Progenitor cell of endocrine pancreas (in vitro differentiated cells): ENCODE data around the gene GNAI1. TPM values are rescaled to one million over a fixed set of nuclear protein-coding genes. Genes with fewer than 3 reads are reported as not detected.

Source experiments
- DNase-seq: peaks from one replicate; pipeline ENCODE4 v3.0.0; 2021; ENCODE audit warnings: low spot score; ENCODE audit not compliant: unreplicated experiment
- H3K27ac Mint-ChIP-seq: 2 replicates; pipeline ENCODE4 v1.8.0; 2021; ENCODE audit warnings: mild to moderate bottlenecking, moderate library complexity, mixed read lengths
- H3K27me3 Mint-ChIP-seq: 2 replicates; pipeline ENCODE4 v1.8.0; 2021; ENCODE audit warnings: mixed read lengths
- H3K36me3 Mint-ChIP-seq: 2 replicates; pipeline ENCODE4 v1.8.0; 2022; ENCODE audit warnings: mixed read lengths; ENCODE audit not compliant: insufficient read depth
- H3K4me1 Mint-ChIP-seq: 2 replicates; pipeline ENCODE4 v1.8.0; 2021; ENCODE audit warnings: low read depth, mixed read lengths
- H3K4me3 Mint-ChIP-seq: 2 replicates; pipeline ENCODE4 v1.8.0; 2021; ENCODE audit warnings: low read depth, mild to moderate bottlenecking, moderate library complexity, mixed read lengths
- H3K9me3 Mint-ChIP-seq: 2 replicates; pipeline ENCODE4 v1.8.0; 2021; ENCODE audit warnings: low read depth, mixed read lengths
- CTCF ChIP-seq: fragments of 200-600 bp; sonication (generic); IDR thresholded peaks from one replicate; pipeline ENCODE4 v1.5.0; 2021; ENCODE audit warnings: antibody characterized with exemption, mild to moderate bottlenecking; ENCODE audit not compliant: unreplicated experiment
- total RNA-seq: library from RNA; stranded (reverse); gene quantifications from 2 replicates; pipeline ENCODE4 v1.2.1, GENCODE V29; 2021

The GNAI1 gene
- total RNA-seq, 1 donor from 2014 or later, result 50.8 TPM

- Mint-ChIP-seq H3K4me3 (no peak overlapping the region), H3K36me3 (peaks cover 20% of the 10 kb centered on the region), H3K9me3 (no peaks in the 10 kb centered on the region), H3K4me1 (peaks cover 19% of the 10 kb centered on the region), H3K27me3 (no peaks in the 10 kb centered on the region), H3K27ac (no peak overlapping the region)
- TF ChIP-seq CTCF, result no peak
- DNase-seq, result no peak
Measured at GRCh38 chr7:80207501-80207900, 72.9 kb downstream of the GNAI1 start.

DNA sequence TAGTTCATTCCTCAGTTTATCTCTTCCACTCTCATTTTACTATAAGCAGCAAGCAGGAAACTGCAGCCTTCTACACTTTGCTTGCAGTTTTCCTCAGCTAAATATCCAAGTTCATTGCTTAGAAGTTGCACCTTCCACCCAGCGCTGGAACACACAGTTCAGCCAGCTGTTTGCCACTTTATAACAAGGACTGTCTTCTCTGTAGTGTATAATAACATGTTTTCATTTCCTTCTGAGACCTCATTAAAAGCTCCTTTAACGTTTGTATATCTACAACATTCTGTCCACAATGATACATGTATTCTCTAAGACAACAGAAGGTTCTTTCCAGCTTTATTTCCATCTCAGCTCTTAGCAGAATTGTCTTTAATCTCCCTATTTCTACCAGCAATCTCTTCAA is 74.1 kb downstream of the GNAI1 start:
- H3K4me3 Mint-ChIP-seq, result no peak overlapping the region

GRCh38 chr7:80210400-80210799 is 75.8 kb downstream of the GNAI1 start:
- Mint-ChIP-seq H3K9me3 (no peaks in the 10 kb centered on the region), H3K4me3 (no peak overlapping the region), H3K4me1 (peaks cover 17% of the 10 kb centered on the region), H3K36me3 (peaks cover 21% of the 10 kb centered on the region), H3K27ac (peak overlapping the region; percentile 25), H3K27me3 (no peaks in the 10 kb centered on the region)
- no peak for DNase-seq
- TF ChIP-seq CTCF, result no peak

More for the DNA sequence above, 74.1 kb downstream of the GNAI1 start:
- peaks cover 23% of the 10 kb centered on the region for H3K36me3 Mint-ChIP-seq
- H3K27me3 Mint-ChIP-seq, result no peaks in the 10 kb centered on the region
- peaks cover 19% of the 10 kb centered on the region for H3K4me1 Mint-ChIP-seq
- no peak for DNase-seq
- no peaks in the 10 kb centered on the region for H3K9me3 Mint-ChIP-seq
- no peak for TF ChIP-seq CTCF
- H3K27ac Mint-ChIP-seq, result peak overlapping the region; percentile 6

DNA sequence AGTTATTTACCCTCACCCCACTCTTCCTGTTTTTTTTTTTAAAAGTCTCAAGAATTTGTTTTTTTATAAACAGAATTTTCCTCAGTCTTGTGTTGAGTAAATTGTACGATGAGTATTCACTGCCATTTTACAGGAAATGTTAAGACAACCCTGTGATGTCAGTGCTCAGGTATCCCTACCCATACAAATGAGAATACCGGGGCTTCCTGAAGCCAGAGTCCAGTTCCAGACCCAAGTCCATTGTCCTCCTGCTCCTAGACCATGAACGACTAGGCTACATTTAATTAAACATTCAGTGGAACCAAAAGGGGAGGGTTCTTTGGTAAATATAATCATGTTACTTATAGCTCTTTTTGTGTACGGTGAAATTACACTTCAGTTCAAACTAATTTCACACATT is 79.2 kb downstream of the GNAI1 start:
- Mint-ChIP-seq H3K4me3 (no peak overlapping the region), H3K27me3 (no peaks in the 10 kb centered on the region), H3K36me3 (peaks cover 22% of the 10 kb centered on the region), H3K9me3 (no peaks in the 10 kb centered on the region), H3K27ac (no peak overlapping the region), H3K4me1 (peaks cover 13% of the 10 kb centered on the region)
- no peak for TF ChIP-seq CTCF
- no peak for DNase-seq

GRCh38 chr7:80215734-80216133 is 81.1 kb downstream of the GNAI1 start:
- Mint-ChIP-seq H3K36me3 (peaks cover 27% of the 10 kb centered on the region), H3K4me3 (no peak overlapping the region), H3K27me3 (no peaks in the 10 kb centered on the region), H3K27ac (no peak overlapping the region), H3K4me1 (peaks cover 2% of the 10 kb centered on the region), H3K9me3 (no peaks in the 10 kb centered on the region)
- DNase-seq, result no peak
- TF ChIP-seq CTCF, result no peak
